HL-60 (cell line): ENCODE measurements around the gene PNMT.

Experiments
- GABPA ChIP-seq: IDR thresholded peaks from 2 replicates; pipeline ENCODE4 v1.6.1; 2012; ENCODE audit warnings: low read depth
- POLR2AphosphoS5 ChIP-seq: IDR thresholded peaks from 2 replicates; pipeline ENCODE4 v1.6.1; 2012; ENCODE audit warnings: low read depth
- SPI1 ChIP-seq: IDR thresholded peaks from 2 replicates; pipeline ENCODE4 v1.6.1; 2012; ENCODE audit warnings: low read depth, mild to moderate bottlenecking, borderline replicate concordance
- TF ChIP-seq, protein P1 (sequence below): IDR thresholded peaks from one replicate; pipeline ENCODE4 v1.5.1; 2011; ENCODE audit warnings: low read length, control low read depth, inconsistent platforms; ENCODE audit not compliant: insufficient read depth
- TF ChIP-seq, protein P2 (sequence below): IDR thresholded peaks from 2 replicates; pipeline ENCODE4 v1.6.1; 2012; ENCODE audit warnings: low read depth; ENCODE audit not compliant: insufficient replicate concordance

DNA sequence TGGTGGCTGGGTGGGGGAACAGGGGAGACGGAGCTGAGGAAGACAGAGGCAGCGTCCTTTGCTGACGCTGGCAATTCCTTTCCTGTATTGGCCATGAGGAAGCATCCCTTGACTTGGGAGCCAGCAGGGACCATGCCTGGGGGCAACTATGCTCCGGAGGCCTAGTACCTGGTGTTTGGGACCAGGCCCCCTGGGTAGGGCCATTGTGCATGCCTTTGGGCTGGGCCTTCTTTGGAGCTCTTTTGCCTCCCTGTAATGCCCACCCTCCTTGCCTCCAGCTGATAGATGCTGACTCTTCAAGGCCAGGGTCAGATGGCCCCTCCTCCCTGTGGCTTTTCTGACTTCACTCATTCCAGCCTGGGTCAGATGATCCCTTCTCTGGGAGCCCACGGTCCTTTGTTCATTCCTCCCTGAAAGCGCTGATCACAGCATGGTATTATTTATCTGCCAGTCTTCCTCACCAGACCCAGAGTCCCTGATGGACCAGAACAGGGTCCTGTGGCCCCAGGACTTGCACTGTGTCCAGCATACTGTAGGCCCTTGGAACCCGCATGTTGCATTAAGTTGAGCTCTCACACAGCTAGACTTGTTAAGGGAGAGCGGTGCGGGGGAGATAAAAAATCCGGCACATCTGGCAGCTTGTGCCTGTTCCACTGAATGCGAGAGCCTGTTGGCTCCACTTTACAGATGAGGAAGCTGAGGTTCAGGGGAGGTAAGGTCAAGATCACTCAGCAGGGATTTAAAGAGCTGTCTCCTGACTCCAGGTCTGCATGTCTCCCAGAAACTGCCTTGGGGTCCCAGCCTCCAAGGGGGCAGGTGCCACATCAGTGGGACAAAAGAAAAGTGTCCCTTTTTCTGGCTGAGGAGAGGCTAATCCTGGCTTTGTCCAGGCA is 28.4 kb upstream of the PNMT start:
- TF ChIP-seq, protein P1, sequence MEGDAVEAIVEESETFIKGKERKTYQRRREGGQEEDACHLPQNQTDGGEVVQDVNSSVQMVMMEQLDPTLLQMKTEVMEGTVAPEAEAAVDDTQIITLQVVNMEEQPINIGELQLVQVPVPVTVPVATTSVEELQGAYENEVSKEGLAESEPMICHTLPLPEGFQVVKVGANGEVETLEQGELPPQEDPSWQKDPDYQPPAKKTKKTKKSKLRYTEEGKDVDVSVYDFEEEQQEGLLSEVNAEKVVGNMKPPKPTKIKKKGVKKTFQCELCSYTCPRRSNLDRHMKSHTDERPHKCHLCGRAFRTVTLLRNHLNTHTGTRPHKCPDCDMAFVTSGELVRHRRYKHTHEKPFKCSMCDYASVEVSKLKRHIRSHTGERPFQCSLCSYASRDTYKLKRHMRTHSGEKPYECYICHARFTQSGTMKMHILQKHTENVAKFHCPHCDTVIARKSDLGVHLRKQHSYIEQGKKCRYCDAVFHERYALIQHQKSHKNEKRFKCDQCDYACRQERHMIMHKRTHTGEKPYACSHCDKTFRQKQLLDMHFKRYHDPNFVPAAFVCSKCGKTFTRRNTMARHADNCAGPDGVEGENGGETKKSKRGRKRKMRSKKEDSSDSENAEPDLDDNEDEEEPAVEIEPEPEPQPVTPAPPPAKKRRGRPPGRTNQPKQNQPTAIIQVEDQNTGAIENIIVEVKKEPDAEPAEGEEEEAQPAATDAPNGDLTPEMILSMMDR: no peak
- TF ChIP-seq SPI1: no peak
- TF ChIP-seq POLR2AphosphoS5: no peak
- TF ChIP-seq, protein P2, sequence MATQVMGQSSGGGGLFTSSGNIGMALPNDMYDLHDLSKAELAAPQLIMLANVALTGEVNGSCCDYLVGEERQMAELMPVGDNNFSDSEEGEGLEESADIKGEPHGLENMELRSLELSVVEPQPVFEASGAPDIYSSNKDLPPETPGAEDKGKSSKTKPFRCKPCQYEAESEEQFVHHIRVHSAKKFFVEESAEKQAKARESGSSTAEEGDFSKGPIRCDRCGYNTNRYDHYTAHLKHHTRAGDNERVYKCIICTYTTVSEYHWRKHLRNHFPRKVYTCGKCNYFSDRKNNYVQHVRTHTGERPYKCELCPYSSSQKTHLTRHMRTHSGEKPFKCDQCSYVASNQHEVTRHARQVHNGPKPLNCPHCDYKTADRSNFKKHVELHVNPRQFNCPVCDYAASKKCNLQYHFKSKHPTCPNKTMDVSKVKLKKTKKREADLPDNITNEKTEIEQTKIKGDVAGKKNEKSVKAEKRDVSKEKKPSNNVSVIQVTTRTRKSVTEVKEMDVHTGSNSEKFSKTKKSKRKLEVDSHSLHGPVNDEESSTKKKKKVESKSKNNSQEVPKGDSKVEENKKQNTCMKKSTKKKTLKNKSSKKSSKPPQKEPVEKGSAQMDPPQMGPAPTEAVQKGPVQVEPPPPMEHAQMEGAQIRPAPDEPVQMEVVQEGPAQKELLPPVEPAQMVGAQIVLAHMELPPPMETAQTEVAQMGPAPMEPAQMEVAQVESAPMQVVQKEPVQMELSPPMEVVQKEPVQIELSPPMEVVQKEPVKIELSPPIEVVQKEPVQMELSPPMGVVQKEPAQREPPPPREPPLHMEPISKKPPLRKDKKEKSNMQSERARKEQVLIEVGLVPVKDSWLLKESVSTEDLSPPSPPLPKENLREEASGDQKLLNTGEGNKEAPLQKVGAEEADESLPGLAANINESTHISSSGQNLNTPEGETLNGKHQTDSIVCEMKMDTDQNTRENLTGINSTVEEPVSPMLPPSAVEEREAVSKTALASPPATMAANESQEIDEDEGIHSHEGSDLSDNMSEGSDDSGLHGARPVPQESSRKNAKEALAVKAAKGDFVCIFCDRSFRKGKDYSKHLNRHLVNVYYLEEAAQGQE: no peak
- TF ChIP-seq GABPA: no peak
